Right lobe of liver (tissue), 4 donors: ENCODE data around the gene IGFL1.

Experiments
- POLR2A ChIP-seq: fragments of 450-650 bp; IDR thresholded peaks from one replicate; pipeline ENCODE4 v1.6.1; 2017; ENCODE audit warnings: antibody characterized with exemption, mild to moderate bottlenecking
- TF ChIP-seq, protein P1 (sequence below), 4 donors: fragments of 200-600 bp in 3 of 4; fragments of 450-650 bp in 1 of 4; IDR thresholded peaks; one replicate each; pipeline versions ENCODE4 v1.5.1 to v1.8.0; 2016 to 2022; ENCODE audit warnings: antibody characterized with exemption in 4 of 4, mild to moderate bottlenecking in 2 of 4
- donor health status: DM: no; HTN: no; CAD: no.
- donor health status: DM: no; HTN: no; CAD: no.
- donor health status: DM: no; HTN: yes; CAD: no.

GRCh38 chr19:46279177-46279576, 49.6 kb downstream of the IGFL1 start:
- TF ChIP-seq, protein P1, sequence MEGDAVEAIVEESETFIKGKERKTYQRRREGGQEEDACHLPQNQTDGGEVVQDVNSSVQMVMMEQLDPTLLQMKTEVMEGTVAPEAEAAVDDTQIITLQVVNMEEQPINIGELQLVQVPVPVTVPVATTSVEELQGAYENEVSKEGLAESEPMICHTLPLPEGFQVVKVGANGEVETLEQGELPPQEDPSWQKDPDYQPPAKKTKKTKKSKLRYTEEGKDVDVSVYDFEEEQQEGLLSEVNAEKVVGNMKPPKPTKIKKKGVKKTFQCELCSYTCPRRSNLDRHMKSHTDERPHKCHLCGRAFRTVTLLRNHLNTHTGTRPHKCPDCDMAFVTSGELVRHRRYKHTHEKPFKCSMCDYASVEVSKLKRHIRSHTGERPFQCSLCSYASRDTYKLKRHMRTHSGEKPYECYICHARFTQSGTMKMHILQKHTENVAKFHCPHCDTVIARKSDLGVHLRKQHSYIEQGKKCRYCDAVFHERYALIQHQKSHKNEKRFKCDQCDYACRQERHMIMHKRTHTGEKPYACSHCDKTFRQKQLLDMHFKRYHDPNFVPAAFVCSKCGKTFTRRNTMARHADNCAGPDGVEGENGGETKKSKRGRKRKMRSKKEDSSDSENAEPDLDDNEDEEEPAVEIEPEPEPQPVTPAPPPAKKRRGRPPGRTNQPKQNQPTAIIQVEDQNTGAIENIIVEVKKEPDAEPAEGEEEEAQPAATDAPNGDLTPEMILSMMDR (IDR thresholded peaks at IDR 0.05): no peak
- TF ChIP-seq POLR2A: no peak
